B cell (primary cell): Measurements from ENCODE around the gene SNX20. TPM values are rescaled to one million over a fixed set of nuclear protein-coding genes. Genes with fewer than 3 reads are reported as not detected.

Experiments
- ATAC-seq: fragments of 200-7000 bp; cut with Tn5 transposase; one replicate; pipeline ENCODE4 v1.10.0; 2021; ENCODE audit warnings: low read depth, mild to moderate bottlenecking, moderate number of reproducible peaks, moderate library complexity
- CTCF ChIA-PET: fragments of 350-600 bp; sonication (Branson Sonifier 250); formaldehyde crosslinking; loops from one replicate; lab custom pipeline; 2021; ENCODE audit warnings: antibody characterized with exemption, inconsistent platforms; lab: Charles Lee
- POLR2A ChIA-PET: fragments of 350-600 bp; sonication (Branson Sonifier 250); formaldehyde crosslinking; loops from one replicate; lab custom pipeline; 2021; ENCODE audit warnings: antibody characterized with exemption; lab: Charles Lee
- DNase-seq: peaks from one replicate; pipeline ENCODE4 v3.0.0; 2013
- H2AFZ ChIP-seq: 2 replicates; pipeline ENCODE4 v1.6.1; 2012; ENCODE audit warnings: mild to moderate bottlenecking, low read depth, low read length; ENCODE audit not compliant: insufficient read depth, poor library complexity, severe bottlenecking
- H3K27ac ChIP-seq, 2 donors: 1 replicate in 1 of 2; 2 replicates in 1 of 2; pipeline ENCODE4 v1.5.1; 2012 to 2013; ENCODE audit warnings: low read length in 2 of 2, mild to moderate bottlenecking in 2 of 2, moderate library complexity in 1 of 2
- H3K27me3 ChIP-seq, 4 experiments: fragments of 200-600 bp in 1 of 4; sonication (generic) in 1 of 4; replicated peaks in 1 of 4; 1 replicate in 2 of 4; 2 replicates in 2 of 4; pipeline versions ENCODE4 v1.6.1 to v1.7.0; 2013 to 2016; ENCODE audit warnings: low read length in 3 of 4, mild to moderate bottlenecking in 2 of 4, mixed read lengths in 1 of 4, moderate library complexity in 1 of 4; ENCODE audit not compliant: insufficient read depth in 4 of 4, control insufficient read depth in 3 of 4; ENCODE audit errors: control extremely low read depth in 1 of 4
- H3K36me3 ChIP-seq, 2 experiments: replicated peaks in 1 of 2; 1 replicate in 1 of 2; 2 replicates in 1 of 2; pipeline versions ENCODE4 v1.6.1 to v1.7.1; 2013; ENCODE audit warnings: low read length in 1 of 2; ENCODE audit not compliant: insufficient read depth in 2 of 2, control insufficient read depth in 1 of 2; ENCODE audit errors: control extremely low read depth in 1 of 2, extremely low read depth in 1 of 2
- H3K4me1 ChIP-seq, 2 donors: fragments of 200-600 bp in 1 of 2; sonication (generic) in 1 of 2; 1 replicate in 1 of 2; 2 replicates in 1 of 2; pipeline versions ENCODE4 v1.5.1 to v1.6.1; 2013 to 2017; ENCODE audit warnings: low read length in 2 of 2; ENCODE audit not compliant: control insufficient read depth in 2 of 2, insufficient read depth in 2 of 2
- H3K4me2 ChIP-seq: replicated peaks from 2 replicates; pipeline ENCODE3; 2012; ENCODE audit warnings: mild to moderate bottlenecking, low read depth, low read length; ENCODE audit not compliant: poor library complexity, severe bottlenecking
- H3K4me3 ChIP-seq, 5 experiments: fragments of 200-600 bp in 1 of 5; sonication (generic) in 1 of 5; 1 replicate in 3 of 5; 2 replicates in 2 of 5; pipeline versions ENCODE4 v1.5.1 to v1.7.0; 2011 to 2016; ENCODE audit warnings: low read length in 4 of 5, mild to moderate bottlenecking in 4 of 5, low read depth in 2 of 5, control low read depth in 1 of 5, moderate library complexity in 1 of 5; ENCODE audit not compliant: insufficient read depth in 1 of 5; ENCODE audit errors: control extremely low read depth in 1 of 5, extremely low read depth in 1 of 5
- H3K79me2 ChIP-seq: fragments of 200-600 bp; sonication (generic); one replicate; pipeline ENCODE4 v1.6.0; 2016; ENCODE audit warnings: low read length; ENCODE audit not compliant: control insufficient read depth, insufficient read depth
- H3K9ac ChIP-seq: fragments of 200-600 bp; sonication (generic); 2 replicates; pipeline ENCODE4 v1.6.1; 2017; ENCODE audit warnings: mild to moderate bottlenecking, low read length, moderate library complexity
- H3K9me3 ChIP-seq, 3 donors: one replicate each; pipeline versions ENCODE4 v1.6.1 to v1.7.1; 2013; ENCODE audit warnings: low read length in 2 of 3; ENCODE audit not compliant: control insufficient read depth in 2 of 3, insufficient read depth in 1 of 3; ENCODE audit errors: control extremely low read depth in 1 of 3
- H4K20me1 ChIP-seq: 2 replicates; pipeline ENCODE4 v1.6.0; 2012; ENCODE audit warnings: mild to moderate bottlenecking, low read length; ENCODE audit not compliant: insufficient read depth, control insufficient read depth, poor library complexity, severe bottlenecking
- H3K27ac Mint-ChIP-seq: one replicate; pipeline ENCODE4 v1.8.0; 2021; ENCODE audit warnings: mixed read lengths
- H3K27me3 Mint-ChIP-seq: one replicate; pipeline ENCODE4 v1.8.0; 2021; ENCODE audit warnings: mixed read lengths
- H3K4me1 Mint-ChIP-seq: one replicate; pipeline ENCODE4 v1.8.0; 2021; ENCODE audit warnings: mixed read lengths
- H3K4me3 Mint-ChIP-seq: one replicate; pipeline ENCODE4 v1.8.0; 2021; ENCODE audit warnings: mixed read lengths
- H3K9me3 Mint-ChIP-seq: one replicate; pipeline ENCODE4 v1.8.0; 2022; ENCODE audit warnings: mixed read lengths; ENCODE audit not compliant: insufficient read depth
- CTCF ChIP-seq: fragments of 200-600 bp; IDR thresholded peaks from one replicate; pipeline ENCODE4 v1.8.0; 2022; ENCODE audit warnings: antibody characterized with exemption, mild to moderate bottlenecking
- EZH2 ChIP-seq: IDR thresholded peaks from 2 replicates; pipeline ENCODE4 v1.6.1; 2012; ENCODE audit warnings: borderline replicate concordance, low read depth, mild to moderate bottlenecking, moderate library complexity, low read length; ENCODE audit not compliant: insufficient read depth, poor library complexity, severe bottlenecking
- WGBS: methylation state at CpG from one replicate; pipeline ENCODE4 v1.1.5; 2013; ENCODE audit warnings: missing lambda C conversion rate; ENCODE audit not compliant: insufficient coverage; 5-methylcytosine and 5-hydroxymethylcytosine counted together
- intact Hi-C: fragments of 100-400 bp; cut with micrococcal nuclease; formaldehyde crosslinking; loops from one replicate; pipeline ENCODE4 v1.10.0; 2022
- polyA plus RNA-seq: library from polyadenylated mRNA; depleted of rRNA; stranded (reverse); fragments of >200 nt; gene quantifications from 2 replicates; pipeline ENCODE4 v1.2.3, GENCODE V29; 2012
- total RNA-seq, 2 donors: library from RNA; stranded (reverse); fragments of 120-200 nt in 1 of 2; gene quantifications; 1 replicate in 1 of 2; 2 replicates in 1 of 2; pipeline versions ENCODE4 v1.2.3 to v1.2.4, GENCODE V29; 2013 to 2022

Gene SNX20
- total and polyA plus RNA-seq, 2 donors (not counting 1 experiment from before 2014, with no cell fraction given): 34.7 to 43.0 TPM

- Mint-ChIP-seq H3K27me3 (no peaks in the 10 kb centered on the region), H3K9me3 (peaks cover 6% of the 10 kb centered on the region), H3K27ac (no peak overlapping the region), H3K4me3 (no peak overlapping the region), H3K4me1 (peaks cover 20% of the 10 kb centered on the region)
- H3K4me3 ChIP-seq: no peak overlapping the region
- no peaks in the 10 kb centered on the region for H3K27me3 ChIP-seq
- H3K4me1 ChIP-seq: peaks cover 10 to 12% of the 10 kb centered on the region in 2 donors
- ChIA-PET POLR2A (no interaction called here), CTCF (interaction anchor here (0.6 to 1.3 kb wide), 4 partner anchors 31 to 78 kb away, joined by 3 read pairs; no protein-coding TSS in a partner anchor)
- 83% methylated on average over 2 of the region's 3 CpGs for WGBS
- ATAC-seq: no peak
- H3K9ac ChIP-seq: no peak overlapping the region
- H3K79me2 ChIP-seq: no peaks in the 10 kb centered on the region
- H2AFZ ChIP-seq: no peak overlapping the region
- H3K4me2 ChIP-seq: no peak overlapping the region
- H3K27ac ChIP-seq: no peak overlapping the region
- TF ChIP-seq CTCF (no peak), EZH2 (no peak)
- intact Hi-C loops: no loop called here
- H3K36me3 ChIP-seq: no peaks in the 10 kb centered on the region
- H3K9me3 ChIP-seq: peaks cover 1 to 21% (median 16%) of the 10 kb centered on the region in 3 donors
- no peaks in the 10 kb centered on the region for H4K20me1 ChIP-seq
- DNase-seq: no peak
Measured at GRCh38 chr16:50702725-50703124, 21.6 kb upstream of the SNX20 start.

GRCh38 chr16:50699326-50700159, 18.4 kb upstream of the SNX20 start:
- no peak overlapping the region for H3K4me3 ChIP-seq
- H3K9me3 ChIP-seq: peaks cover 1 to 11% (median 10%) of the 10 kb centered on the region in 3 donors
- no peak overlapping the region for H2AFZ ChIP-seq
- H3K79me2 ChIP-seq: no peaks in the 10 kb centered on the region
- no peak overlapping the region for H3K9ac ChIP-seq
- peaks cover 3% of the 10 kb centered on the region for H3K9me3 Mint-ChIP-seq
- intact Hi-C loops: loop anchor here (2.0 kb wide), 1 partner anchor 15 kb away; no protein-coding TSS in a partner anchor
- H3K27ac Mint-ChIP-seq: peak overlapping the region; percentile 13
- no peaks in the 10 kb centered on the region for H3K36me3 ChIP-seq
- H3K27ac ChIP-seq: no peak overlapping the region
- ChIA-PET POLR2A (interaction anchor here (0.7 kb wide), 1 partner anchor 14 kb away, joined by 6 read pairs; no protein-coding TSS in a partner anchor), CTCF (no interaction called here)
- H3K4me2 ChIP-seq: no peak overlapping the region
- no peaks in the 10 kb centered on the region for H3K27me3 Mint-ChIP-seq
- H3K4me3 Mint-ChIP-seq: peak overlapping the region; percentile 86
- ATAC-seq: no peak
- H3K4me1 ChIP-seq: peaks cover 28 to 29% of the 10 kb centered on the region in 2 donors
- H3K27me3 ChIP-seq: no peaks in the 10 kb centered on the region
- WGBS: 92% methylated on average over 19 of the region's 19 CpGs
- TF ChIP-seq EZH2: no peak
- TF ChIP-seq CTCF: no peak
- no peak for DNase-seq
- H3K4me1 Mint-ChIP-seq: peaks cover 43% of the 10 kb centered on the region
- H4K20me1 ChIP-seq: no peaks in the 10 kb centered on the region
